HCT116 (cell line): ENCODE results near the gene CTBP1. TPM values are rescaled to one million over a fixed set of nuclear protein-coding genes. Genes with fewer than 3 reads are reported as not detected.

Experiments
- ATAC-seq: fragments of 200-7000 bp; cut with Tn5 transposase; 2 replicates; pipeline ENCODE4 v1.9.1; 2020; ENCODE audit warnings: mild to moderate bottlenecking, moderate library complexity
- BruUV-seq: library from RNA; stranded (reverse); fragments of 400-500 nt; replicated peaks from 2 replicates; lab custom pipeline; 2021; lab: Mats Ljungman, UMichigan
- CTCF ChIA-PET: fragments of 300-600 bp; sonication (Branson Sonifier 250); formaldehyde crosslinking; loops from one replicate; lab custom pipeline; 2021; ENCODE audit warnings: antibody characterized with exemption; lab: Charles Lee
- POLR2A ChIA-PET: fragments of 300-600, 350-600 bp; sonication (Branson Sonifier 250); formaldehyde crosslinking; loops from one replicate; lab custom pipeline; 2021; ENCODE audit warnings: antibody characterized with exemption; lab: Charles Lee
- RAD21 ChIA-PET, 2 experiments: fragments of 300-600 bp; sonication (Branson Sonifier 250); formaldehyde crosslinking; loops; one replicate each; lab custom pipeline; 2023; ENCODE audit warnings: low total read pairs in 2 of 2; ENCODE audit not compliant: uncharacterized antibody in 2 of 2, unreplicated experiment in 2 of 2, low non-redundant PET in 1 of 2; lab: Charles Lee
- DNase-seq: peaks from one replicate; pipeline ENCODE4 v3.0.0-alpha.2; 2010; ENCODE audit warnings: low read depth, low spot score
- H2AFZ ChIP-seq: fragments of 200-600 bp; shearing (Covaris generic), sonication (generic); 2 replicates; pipeline ENCODE4 v1.6.1; 2017; ENCODE audit warnings: low read depth, mixed run types, mixed read lengths, antibody characterized with exemption, low read length; ENCODE audit not compliant: poor library complexity, severe bottlenecking
- H3K27ac ChIP-seq: 2 replicates; pipeline ENCODE4 v1.5.1; 2012; ENCODE audit warnings: low read depth, low read length
- H3K27me3 ChIP-seq: fragments of 200-600 bp; sonication (generic); 2 replicates; pipeline ENCODE4 v1.6.1; 2016; ENCODE audit warnings: mixed run types, low read length, mixed read lengths; ENCODE audit not compliant: insufficient read depth
- H3K36me3 ChIP-seq, 2 experiments: fragments of 200-500 bp in 1 of 2; fragments of 200-600 bp in 1 of 2; sonication (Bioruptor generic) in 1 of 2; sonication (generic) in 1 of 2; 2 replicates each; pipeline versions ENCODE4 v1.5.1 to v1.6.1; 2014 to 2016; ENCODE audit warnings: low read length in 2 of 2, inconsistent platforms in 1 of 2, mixed read lengths in 1 of 2, mixed run types in 1 of 2; ENCODE audit not compliant: insufficient read depth in 2 of 2, control insufficient read depth in 1 of 2
- H3K4me1 ChIP-seq, 2 experiments: fragments of 200-600 bp in 1 of 2; sonication (generic) in 1 of 2; 2 replicates each; pipeline versions ENCODE4 v1.5.1 to v1.6.1; 2012 to 2017; ENCODE audit warnings: low read length in 2 of 2, inconsistent platforms in 1 of 2, mild to moderate bottlenecking in 1 of 2, mixed read lengths in 1 of 2, mixed run types in 1 of 2, moderate library complexity in 1 of 2; ENCODE audit not compliant: insufficient read depth in 2 of 2, control insufficient read depth in 1 of 2
- H3K4me2 ChIP-seq: fragments of 200-600 bp; sonication (generic); 2 replicates; pipeline ENCODE4 v1.6.1; 2017; ENCODE audit warnings: mixed run types, low read length, mixed read lengths
- H3K4me3 ChIP-seq, 2 experiments: fragments of 200-600 bp in 1 of 2; sonication (generic) in 1 of 2; replicated peaks in 1 of 2; 2 replicates each; pipeline ENCODE4 v1.5.1; 2011 to 2016; ENCODE audit warnings: low read length in 2 of 2, control low read depth in 1 of 2, low read depth in 1 of 2, mild to moderate bottlenecking in 1 of 2, mixed read lengths in 1 of 2, mixed run types in 1 of 2
- H3K79me2 ChIP-seq: fragments of 200-600 bp; sonication (generic); 2 replicates; pipeline ENCODE4 v1.6.1; 2017; ENCODE audit warnings: mild to moderate bottlenecking, mixed run types, low read length, moderate library complexity, mixed read lengths; ENCODE audit not compliant: insufficient read depth
- H3K9ac ChIP-seq: fragments of 200-600 bp; sonication (generic); 2 replicates; pipeline ENCODE4 v1.6.1; 2016; ENCODE audit warnings: low read length, mixed read lengths
- H3K9me2 ChIP-seq: fragments of 200-600 bp; sonication (generic), shearing (Covaris generic); 2 replicates; pipeline ENCODE4 v1.6.1; 2017; ENCODE audit warnings: mixed run types, mild to moderate bottlenecking, moderate library complexity; ENCODE audit not compliant: insufficient read depth
- H3K9me3 ChIP-seq, 2 experiments: fragments of 200-500 bp in 1 of 2; fragments of 200-600 bp in 1 of 2; sonication (Bioruptor generic) in 1 of 2; sonication (generic) in 1 of 2; 2 replicates each; pipeline ENCODE4 v1.6.1; 2014 to 2017; ENCODE audit warnings: low read length in 2 of 2, mixed read lengths in 2 of 2, inconsistent platforms in 1 of 2, low read depth in 1 of 2, mild to moderate bottlenecking in 1 of 2, mixed run types in 1 of 2, moderate library complexity in 1 of 2; ENCODE audit not compliant: control insufficient read depth in 1 of 2, insufficient read depth in 1 of 2
- H4K20me1 ChIP-seq: fragments of 200-600 bp; sonication (generic), shearing (Covaris generic); 2 replicates; pipeline ENCODE4 v1.6.1; 2017; ENCODE audit warnings: mixed run types, mild to moderate bottlenecking, moderate library complexity; ENCODE audit not compliant: insufficient read depth
- CBX3 ChIP-seq: IDR thresholded peaks from 2 replicates; pipeline ENCODE4 v1.6.1; 2012; ENCODE audit warnings: low read depth
- CEBPB ChIP-seq: IDR thresholded peaks from 2 replicates; pipeline ENCODE4 v1.6.1; 2012; ENCODE audit warnings: low read depth
- ELF1 ChIP-seq: IDR thresholded peaks from 2 replicates; pipeline ENCODE4 v1.6.1; 2012; ENCODE audit warnings: low read depth, borderline replicate concordance
- EZH2phosphoT487 ChIP-seq: fragments of 200-600 bp; IDR thresholded peaks from 2 replicates; pipeline ENCODE4 v1.6.1; 2018; ENCODE audit warnings: antibody characterized with exemption, borderline replicate concordance
- JUND ChIP-seq: IDR thresholded peaks from 2 replicates; pipeline ENCODE4 v1.6.1; 2012
- MAX ChIP-seq: IDR thresholded peaks from 2 replicates; pipeline ENCODE4 v1.6.1; 2012
- POLR2A ChIP-seq: IDR thresholded peaks from 2 replicates; pipeline ENCODE4 v1.7.0; 2011; ENCODE audit warnings: borderline replicate concordance; ENCODE audit not compliant: insufficient read depth, insufficient read length; ENCODE audit errors: extremely low read depth
- POLR2AphosphoS5 ChIP-seq: IDR thresholded peaks from 2 replicates; pipeline ENCODE4 v1.6.1; 2011; ENCODE audit warnings: mild to moderate bottlenecking, low read depth, low read length, moderate library complexity
- RAD21 ChIP-seq: IDR thresholded peaks from 2 replicates; pipeline ENCODE4 v1.6.1; 2012; ENCODE audit warnings: low read depth, mild to moderate bottlenecking
- REST ChIP-seq: IDR thresholded peaks from 2 replicates; pipeline ENCODE4 v1.6.1; 2012; ENCODE audit warnings: low read depth
- SP1 ChIP-seq: IDR thresholded peaks from 2 replicates; pipeline ENCODE4 v1.6.1; 2012; ENCODE audit warnings: low read depth
- SRF ChIP-seq: IDR thresholded peaks from 2 replicates; pipeline ENCODE4 v1.6.1; 2012; ENCODE audit warnings: low read depth
- TCF7L2 ChIP-seq: IDR thresholded peaks from 2 replicates; pipeline ENCODE4 v1.7.0; 2011; ENCODE audit warnings: borderline replicate concordance, inconsistent platforms; ENCODE audit not compliant: insufficient read depth, insufficient read length; ENCODE audit errors: extremely low read depth
- YY1 ChIP-seq: IDR thresholded peaks from 2 replicates; pipeline ENCODE4 v1.6.1; 2011; ENCODE audit warnings: low read length, low read depth, moderate library complexity, mild to moderate bottlenecking; ENCODE audit not compliant: insufficient replicate concordance; ENCODE audit errors: extremely low read depth
- ZBTB33 ChIP-seq: IDR thresholded peaks from 2 replicates; pipeline ENCODE4 v1.6.1; 2011; ENCODE audit warnings: mild to moderate bottlenecking, low read length, moderate library complexity; ENCODE audit not compliant: insufficient replicate concordance; ENCODE audit errors: extremely low read depth
- ZFX ChIP-seq: fragments of 450-650 bp; IDR thresholded peaks from 2 replicates; pipeline ENCODE4 v1.6.1; 2017
- ZNF274 ChIP-seq: fragments of 200-500 bp; sonication (Bioruptor generic); IDR thresholded peaks from 2 replicates; pipeline ENCODE4 v1.6.1; 2014; ENCODE audit warnings: mild to moderate bottlenecking, low read depth, low read length, inconsistent platforms
- intact Hi-C: fragments of 100-400 bp; cut with micrococcal nuclease; formaldehyde crosslinking; loops from 2 replicates; pipeline ENCODE4 v1.10.0; 2022
- total RNA-seq: library from RNA; stranded (reverse); gene quantifications from one replicate; pipeline ENCODE4 v1.2.1, GENCODE V29; 2021; ENCODE audit not compliant: unreplicated experiment
- TF ChIP-seq, protein P1 (sequence below): IDR thresholded peaks from 2 replicates; pipeline ENCODE4 v1.6.1; 2012

Gene CTBP1
- total RNA-seq, 1 experiment from 2014 or later: 175 TPM

GRCh38 chr4:1230316-1230715, 18.6 kb downstream of the CTBP1 start:
- BruUV-seq: no TSS peak
- Histone ChIP-seq H3K36me3 (peaks cover 20 to 30% of the 10 kb centered on the region in 2 experiments; a peak in 3 of 4 replicates), H3K4me2 (no peak overlapping the region), H3K4me1 (no peaks in the 10 kb centered on the region), H3K9ac (no peak overlapping the region), H3K27me3 (no peaks in the 10 kb centered on the region), H3K9me3 (no peaks in the 10 kb centered on the region), H4K20me1 (no peaks in the 10 kb centered on the region), H2AFZ (no peak overlapping the region), H3K4me3 (no peak overlapping the region), H3K9me2 (no peaks in the 10 kb centered on the region), H3K79me2 (peaks cover under 1% of the 10 kb centered on the region; the same call in 1 of the 2 replicates), H3K27ac (no peak overlapping the region)
- TF ChIP-seq ZNF274 (no peak), MAX (no peak), REST (no peak), SRF (no peak), RAD21 (no peak), CBX3 (no peak), YY1 (no peak), EZH2phosphoT487 (no peak), POLR2A (no peak), CEBPB (no peak), SP1 (no peak), ZFX (no peak), ZBTB33 (no peak), POLR2AphosphoS5 (no peak), JUND (no peak), TCF7L2 (no peak), ELF1 (no peak)
- TF ChIP-seq, protein P1, sequence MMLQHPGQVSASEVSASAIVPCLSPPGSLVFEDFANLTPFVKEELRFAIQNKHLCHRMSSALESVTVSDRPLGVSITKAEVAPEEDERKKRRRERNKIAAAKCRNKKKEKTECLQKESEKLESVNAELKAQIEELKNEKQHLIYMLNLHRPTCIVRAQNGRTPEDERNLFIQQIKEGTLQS: no peak
- POLR2A ChIA-PET: no interaction called here
- ATAC-seq (no peak), DNase-seq (no peak)
- RAD21 ChIA-PET: no interaction called here
- intact Hi-C loops: no loop called here
- CTCF ChIA-PET: no interaction called here
